DMS114 treated with DMSO at 0.1 percent for 48 hours (cell line): ENCODE data around the gene TRIM8.

ENCODE experiments used
- DNase-seq: peaks from one replicate; lab custom pipeline; 2025; ENCODE audit not compliant: unreplicated experiment; lab: John Stamatoyannopoulos, UW

TRIM8 gene

GRCh38 chr10:102669206-102670064 is 25.2 kb downstream of the TRIM8 start:
- no peak for DNase-seq

- DNase-seq, result no peak
Observed at GRCh38 chr10:102670065-102670670, 25.9 kb downstream of the TRIM8 start.

- DNase-seq, result no peak
Observed at GRCh38 chr10:102670871-102671434, 26.7 kb downstream of the TRIM8 start.

- DNase-seq, result no peak
Observed at GRCh38 chr10:102673236-102673818, 29.0 kb downstream of the TRIM8 start.

GRCh38 chr10:102673819-102674511 is 29.7 kb downstream of the TRIM8 start:
- no peak for DNase-seq

GRCh38 chr10:102674566-102674965 is 30.3 kb downstream of the TRIM8 start:
- no peak for DNase-seq

GRCh38 chr10:102675011-102675665 is 30.9 kb downstream of the TRIM8 start:
- no peak for DNase-seq

- no peak for DNase-seq
Observed at GRCh38 chr10:102675666-102676533, 31.6 kb downstream of the TRIM8 start.

GRCh38 chr10:102676534-102677315 is 32.4 kb downstream of the TRIM8 start:
- no peak for DNase-seq

- DNase-seq, result no peak
Observed at GRCh38 chr10:102677331-102678067, 33.2 kb downstream of the TRIM8 start.

GRCh38 chr10:102678068-102678400 is 33.8 kb downstream of the TRIM8 start:
- DNase-seq, result no peak

- DNase-seq, result no peak
Observed at GRCh38 chr10:102678842-102679289, 34.6 kb downstream of the TRIM8 start.

GRCh38 chr10:102679596-102679995 is 35.3 kb downstream of the TRIM8 start:
- no peak for DNase-seq

- no peak for DNase-seq
Observed at GRCh38 chr10:102681696-102682095, 37.4 kb downstream of the TRIM8 start.

- no peak for DNase-seq
Observed at GRCh38 chr10:102682416-102682815, 38.1 kb downstream of the TRIM8 start.

- DNase-seq, result no peak
Observed at GRCh38 chr10:102682981-102683380, 38.7 kb downstream of the TRIM8 start.

- DNase-seq, result no peak
Observed at GRCh38 chr10:102683736-102684135, 39.5 kb downstream of the TRIM8 start.
